ENCODE data around the gene TNS3.

GRCh38 chr7:47601119-47601880 lies 19.4 kb upstream of the TNS3 start:
- no peak for TF ChIP-seq POLR2A (IDR thresholded peaks at IDR 0.05; ENCODE audit: low read length)
- TF ChIP-seq GATA1 (IDR thresholded peaks at IDR 0.05; ENCODE audit: low read depth, low read length), result no peak
